SK-N-MC (cell line): ENCODE results near the gene TDG.

Experiments used
- EZH2 ChIP-seq: fragments of 200-600 bp; sonication (generic); IDR thresholded peaks from one replicate; pipeline ENCODE4 v1.6.1; 2017; ENCODE audit warnings: antibody characterized with exemption
- POLR2AphosphoS5 ChIP-seq: IDR thresholded peaks from 2 replicates; pipeline ENCODE4 v1.6.1; 2012; ENCODE audit warnings: mild to moderate bottlenecking, low read depth, low read length, borderline replicate concordance

- TF ChIP-seq EZH2 (no peak), POLR2AphosphoS5 (no peak)
Measured at GRCh38 chr12:103969391-103969790, 3.7 kb downstream of the TDG start.
